Kidney (tissue), 14 donors: ENCODE results near the gene LPCAT3. TPM values are rescaled to one million over a fixed set of nuclear protein-coding genes. Genes with fewer than 3 reads are reported as not detected.

ENCODE experiments used
- DNase-seq, 5 donors: peaks; one replicate each; pipeline ENCODE4 v3.0.0-alpha.2; 2013 to 2020
- FAIRE-seq: peaks from 2 replicates; lab custom pipeline; 2012; peaks lifted over from hg19 to GRCh38; lab: Jason Lieb, UNC
- H3K27ac ChIP-seq, 2 donors: one replicate each; pipeline ENCODE4 v1.7.0; 2013; ENCODE audit warnings: low read depth in 2 of 2, low read length in 2 of 2, inconsistent platforms in 1 of 2
- H3K27me3 ChIP-seq: one replicate; pipeline ENCODE4 v1.7.1; 2013; ENCODE audit warnings: low read length, inconsistent platforms; ENCODE audit not compliant: control insufficient read depth, insufficient read depth
- H3K36me3 ChIP-seq, 3 donors: one replicate each; pipeline versions ENCODE4 v1.7.0 to v1.7.1; 2013; ENCODE audit warnings: low read length in 3 of 3, control low read depth in 1 of 3, inconsistent platforms in 1 of 3; ENCODE audit not compliant: insufficient read depth in 3 of 3, control insufficient read depth in 2 of 3
- H3K4me1 ChIP-seq, 3 donors: one replicate each; pipeline versions ENCODE4 v1.7.0 to v1.7.1; 2013; ENCODE audit warnings: low read length in 3 of 3, inconsistent platforms in 1 of 3, low read depth in 1 of 3; ENCODE audit not compliant: control insufficient read depth in 2 of 3, insufficient read depth in 2 of 3
- H3K4me3 ChIP-seq, 3 donors: one replicate each; pipeline versions ENCODE4 v1.7.0 to v1.8.1; 2013; ENCODE audit warnings: low read length in 3 of 3, control low read depth in 1 of 3, inconsistent platforms in 1 of 3
- H3K9ac ChIP-seq, 3 donors: one replicate each; pipeline versions ENCODE4 v1.7.0 to v1.7.1; 2013; ENCODE audit warnings: low read length in 3 of 3, control low read depth in 1 of 3, inconsistent platforms in 1 of 3
- H3K9me3 ChIP-seq, 3 donors: one replicate each; pipeline versions ENCODE4 v1.7.0 to v1.7.1; 2013; ENCODE audit warnings: low read length in 3 of 3, control low read depth in 1 of 3, inconsistent platforms in 1 of 3; ENCODE audit not compliant: control insufficient read depth in 2 of 3, insufficient read depth in 1 of 3
- CTCF ChIP-seq: IDR thresholded peaks from 3 replicates; pipeline ENCODE4 v1.5.1; 2012; ENCODE audit warnings: mild to moderate bottlenecking, moderate library complexity, borderline replicate concordance; ENCODE audit not compliant: insufficient read depth; ENCODE audit errors: extremely low read depth
- intact Hi-C: fragments of 100-400 bp; cut with DNase I; formaldehyde crosslinking; loops from one replicate; pipeline ENCODE4 v1.11.1; 2022
- polyA plus RNA-seq: library from polyadenylated mRNA; stranded (reverse); fragments of 350-450 nt; fragmentation: Illumina TruSeq; extraction: RNeasy Lipid Tissue Mini Kit (QIAGEN cat#74804); gene quantifications from one replicate; pipeline ENCODE4 v1.2.3, GENCODE V29; 2014; ENCODE audit warnings: low read depth, low replicate concordance; ENCODE audit not compliant: insufficient read depth
- total RNA-seq: library from RNA; stranded (reverse); fragmentation: NEBNext Ultra II Directional; extraction: Animal tissue kit (Norgen Biotek cat#: 25700); gene quantifications from one replicate; pipeline ENCODE4 v1.2.1, GENCODE V29; 2021
- donor health status: control.
- donor health status: control.
- donor health status: control.
- donor health status: control.
- donor health status: control.
- donor health status: DM: yes; HTN: yes; CAD: no.
- donor health status: Normal renal cell carcinoma (clear cell type).

The LPCAT3 gene
- total and polyA plus RNA-seq, 2 donors from 2014 or later: 59.2 to 77.8 TPM

- no peaks in the 10 kb centered on the region for H3K36me3 ChIP-seq
- peak; percentile 86 for FAIRE-seq
- H3K4me1 ChIP-seq: no peaks in the 10 kb centered on the region
- H3K9me3 ChIP-seq: no peaks in the 10 kb centered on the region
- TF ChIP-seq CTCF: peak; percentile 75
- peak within 1 kb of the TSS in 1 of 3 donors; percentile 38 for H3K9ac ChIP-seq
- H3K27me3 ChIP-seq: no peaks in the 10 kb centered on the region
- peak; percentile 56 to 96 (median 88) for DNase-seq
- peak within 1 kb of the TSS; percentile 27 to 49 (median 46) for H3K4me3 ChIP-seq
- peak within 1 kb of the TSS; percentile 34 to 44 for H3K27ac ChIP-seq
- intact Hi-C loops: no loop called here
Measured at GRCh38 chr12:7060353-7060954, 42.2 kb upstream of the LPCAT3 start, which contains the start of gene C1S. TSS of gene C1S (plus strand) at chr12:7060718. CDS start at chr12:7061913, 1,195 bp downstream.

- H3K27ac ChIP-seq: no peak overlapping the region
- H3K9ac ChIP-seq: peak overlapping the region in 1 of 3 donors; percentile 38
- H3K4me3 ChIP-seq: no peak overlapping the region
- no peak for FAIRE-seq
- intact Hi-C loops: no loop called here
- no peaks in the 10 kb centered on the region for H3K36me3 ChIP-seq
- no peaks in the 10 kb centered on the region for H3K9me3 ChIP-seq
- DNase-seq: no peak
- TF ChIP-seq CTCF: no peak
- no peaks in the 10 kb centered on the region for H3K4me1 ChIP-seq
- H3K27me3 ChIP-seq: no peaks in the 10 kb centered on the region
Measured at GRCh38 chr12:7059780-7060179, 41.5 kb upstream of the LPCAT3 start.

- no peak for TF ChIP-seq CTCF
- no peak overlapping the region for H3K9ac ChIP-seq
- H3K4me3 ChIP-seq: no peak overlapping the region
- intact Hi-C loops: no loop called here
- H3K9me3 ChIP-seq: no peaks in the 10 kb centered on the region
- no peak for DNase-seq
- no peaks in the 10 kb centered on the region for H3K27me3 ChIP-seq
- H3K36me3 ChIP-seq: no peaks in the 10 kb centered on the region
- H3K27ac ChIP-seq: no peak overlapping the region
- H3K4me1 ChIP-seq: no peaks in the 10 kb centered on the region
- no peak for FAIRE-seq
Measured at GRCh38 chr12:7058850-7059395, 40.6 kb upstream of the LPCAT3 start.
